K562 (cell line): ENCODE data around the gene RNF26. TPM values are rescaled to one million over a fixed set of nuclear protein-coding genes. Genes with fewer than 3 reads are reported as not detected.

Experiments
- ATAC-seq: fragments of 200-7000 bp; cut with Tn5 transposase; 3 replicates; pipeline ENCODE4 v1.9.1; 2020; ENCODE audit warnings: moderate library complexity
- BruUV-seq: library from RNA; stranded (reverse); fragments of 400-500 nt; replicated peaks from 2 replicates; lab custom pipeline; 2021; lab: Mats Ljungman, UMichigan
- CTCF ChIA-PET: fragments of 300-600 bp; formaldehyde crosslinking; extraction: SDS; loops from one replicate; lab custom pipeline; 2021; ENCODE audit warnings: low intra/inter-chr PET ratio; lab: Yijun Ruan, JAX
- POLR2A ChIA-PET: fragments of 300-600, 350-650 bp; sonication (Branson Sonifier 250); formaldehyde crosslinking; extraction: SDS; loops from one replicate; lab custom pipeline; 2021; ENCODE audit warnings: antibody characterized with exemption, inconsistent platforms; lab: Yijun Ruan, JAX
- DNase-seq, 4 experiments: peaks; one replicate each; pipeline versions ENCODE4 v3.0.0 to v3.0.0-alpha.2; 2011 to 2018; ENCODE audit warnings: low spot score in 3 of 4, mixed read lengths in 3 of 4; ENCODE audit errors: extremely low read depth in 1 of 4
- FAIRE-seq: peaks from 2 replicates; lab custom pipeline; 2011; peaks lifted over from hg19 to GRCh38; lab: Jason Lieb, UNC
- H2AFZ ChIP-seq: 2 replicates; pipeline ENCODE4 v1.6.0; 2011; ENCODE audit warnings: low read depth, low read length, control low read depth, inconsistent platforms
- H3K27ac ChIP-seq: fragments of 200-600 bp; 3 replicates; pipeline ENCODE4 v1.8.0; 2011; ENCODE audit warnings: low read depth, mild to moderate bottlenecking, control low read depth, inconsistent platforms, low read length, moderate library complexity, mixed read lengths; ENCODE audit errors: extremely low read depth
- H3K27me3 ChIP-seq, 2 experiments: fragments of 300-600 bp in 1 of 2; 2 replicates in 1 of 2; 3 replicates in 1 of 2; pipeline versions ENCODE4 v1.6.0 to v1.8.0; 2011; ENCODE audit warnings: inconsistent platforms in 2 of 2, low read length in 2 of 2, mild to moderate bottlenecking in 1 of 2, mixed read lengths in 1 of 2, moderate library complexity in 1 of 2; ENCODE audit not compliant: control insufficient read depth in 2 of 2, insufficient read depth in 2 of 2
- H3K36me3 ChIP-seq: fragments of 300-600 bp; 3 replicates; pipeline ENCODE4 v1.8.0; 2011; ENCODE audit warnings: mild to moderate bottlenecking, low read length, inconsistent platforms; ENCODE audit not compliant: control insufficient read depth, insufficient read depth
- H3K4me1 ChIP-seq, 2 experiments: fragments of 200-600 bp in 1 of 2; replicated peaks in 1 of 2; 2 replicates in 1 of 2; 3 replicates in 1 of 2; pipeline versions ENCODE4 v1.5.1 to v1.8.0; 2011; ENCODE audit warnings: inconsistent platforms in 2 of 2, low read length in 2 of 2, mild to moderate bottlenecking in 1 of 2, mixed read lengths in 1 of 2, moderate library complexity in 1 of 2; ENCODE audit not compliant: control insufficient read depth in 2 of 2, insufficient read depth in 2 of 2
- H3K4me2 ChIP-seq: 2 replicates; pipeline ENCODE4 v1.6.1; 2011; ENCODE audit warnings: low read length, control low read depth, inconsistent platforms, mixed read lengths; ENCODE audit not compliant: insufficient read depth
- H3K4me3 ChIP-seq: fragments of 200-600 bp; sonication (generic), shearing (Covaris generic); 2 replicates; pipeline ENCODE4 v1.5.1; 2016; ENCODE audit warnings: control low read depth, inconsistent platforms
- H3K79me2 ChIP-seq: fragments of 200-600 bp; 3 replicates; pipeline ENCODE4 v1.8.0; 2011; ENCODE audit warnings: low read length, inconsistent platforms; ENCODE audit not compliant: control insufficient read depth, insufficient read depth
- H3K9ac ChIP-seq, 2 experiments: 2 replicates each; pipeline versions ENCODE4 v1.6.0 to v1.6.1; 2011; ENCODE audit warnings: low read depth in 2 of 2, low read length in 2 of 2, control low read depth in 1 of 2, inconsistent platforms in 1 of 2, mild to moderate bottlenecking in 1 of 2, mixed read lengths in 1 of 2; ENCODE audit not compliant: insufficient read depth in 1 of 2
- H3K9me1 ChIP-seq: one replicate; pipeline ENCODE4 v1.6.0; 2011; ENCODE audit warnings: inconsistent platforms, mild to moderate bottlenecking, low read length, moderate library complexity; ENCODE audit not compliant: control insufficient read depth, insufficient read depth
- H3K9me3 ChIP-seq: replicated peaks from 2 replicates; pipeline ENCODE4 v1.5.1; 2011; ENCODE audit warnings: low read depth, low read length, inconsistent platforms; ENCODE audit not compliant: control insufficient read depth, insufficient read depth
- H4K20me1 ChIP-seq: replicated peaks from 2 replicates; pipeline ENCODE4 v1.6.1; 2011; ENCODE audit warnings: low read length, inconsistent platforms, mixed read lengths; ENCODE audit not compliant: control insufficient read depth, insufficient read depth
- CBX2 ChIP-seq: fragments of 200-600 bp; sonication (generic); IDR thresholded peaks from one replicate; pipeline ENCODE4 v1.6.1; 2012; ENCODE audit warnings: mild to moderate bottlenecking, low read length, inconsistent platforms; ENCODE audit not compliant: insufficient read depth, poor library complexity, severe bottlenecking
- CTBP1 ChIP-seq: fragments of 450-650 bp; IDR thresholded peaks from 2 replicates; pipeline ENCODE4 v1.6.1; 2016; ENCODE audit warnings: borderline replicate concordance
- MEF2D ChIP-seq: conservative IDR thresholded peaks from 2 replicates; pipeline ENCODE4 v1.6.1; 2016; ENCODE audit warnings: low read depth, missing genetic modification characterization, missing compliant biosample characterization
- WGBS: fragments of 100-300 bp; shearing (Covaris generic); methylation state at CpG from one replicate; pipeline ENCODE4 v1.1.6; 2016; ENCODE audit warnings: low coverage, mixed read lengths; ENCODE audit not compliant: insufficient coverage; ENCODE audit errors: missing lambda C conversion rate; 5-methylcytosine and 5-hydroxymethylcytosine counted together
- in situ Hi-C: fragments of 300-500 bp; cut with MboI; formaldehyde crosslinking; loops from 4 replicates; pipeline ENCODE4 v1.15.0; 2018; ENCODE audit warnings: inconsistent platforms, mixed read lengths
- intact Hi-C: fragments of 100-400 bp; cut with micrococcal nuclease; formaldehyde crosslinking; loops from 2 replicates; pipeline ENCODE4 v1.14.2; 2022
- polyA plus RNA-seq, 8 experiments: library from polyadenylated mRNA; depleted of rRNA in 4 of 8; stranded (reverse) in 5 of 8; unstranded in 3 of 8; fragments of >200 nt; fragmentation: Nextera tagmentation in 2 of 8; fragmentation: Illumina TruSeq in 1 of 8; extraction: Ambion mirVana in 2 of 8; extraction: Trizol in 1 of 8; gene quantifications; 2 replicates each; pipeline versions ENCODE4 v1.2.1 to v1.2.3, GENCODE V29; 2011 to 2014; ENCODE audit warnings: inconsistent platforms in 1 of 8, missing spikeins in 1 of 8
- total RNA-seq, 7 experiments: library from RNA; depleted of rRNA in 6 of 7; stranded (reverse); fragments of >200 nt in 6 of 7; fragmentation: Illumina TruSeq in 2 of 7; extraction: Trizol in 2 of 7; gene quantifications; 2 replicates each; pipeline versions ENCODE4 v1.2.1 to v1.2.3, GENCODE V29; 2011 to 2021; ENCODE audit warnings: low replicate concordance in 1 of 7
- TF ChIP-seq, protein P1 (sequence below), 2 experiments: IDR thresholded peaks; 2 replicates each; pipeline ENCODE4 v1.6.1; 2011; ENCODE audit warnings: borderline replicate concordance in 1 of 2, control low read depth in 1 of 2, low read depth in 1 of 2, low read length in 1 of 2, mild to moderate bottlenecking in 1 of 2, mixed read lengths in 1 of 2, moderate library complexity in 1 of 2; ENCODE audit not compliant: insufficient read depth in 1 of 2, insufficient read length in 1 of 2, poor library complexity in 1 of 2, severe bottlenecking in 1 of 2; ENCODE audit errors: extremely low read depth in 1 of 2

Gene RNF26
- total and polyA plus RNA-seq, 9 of the 15 experiments (the other 6 are each of a cell fraction or from before 2014, with no cell fraction given) = 5.3 to 53.6 (median 12.7) TPM

DNA sequence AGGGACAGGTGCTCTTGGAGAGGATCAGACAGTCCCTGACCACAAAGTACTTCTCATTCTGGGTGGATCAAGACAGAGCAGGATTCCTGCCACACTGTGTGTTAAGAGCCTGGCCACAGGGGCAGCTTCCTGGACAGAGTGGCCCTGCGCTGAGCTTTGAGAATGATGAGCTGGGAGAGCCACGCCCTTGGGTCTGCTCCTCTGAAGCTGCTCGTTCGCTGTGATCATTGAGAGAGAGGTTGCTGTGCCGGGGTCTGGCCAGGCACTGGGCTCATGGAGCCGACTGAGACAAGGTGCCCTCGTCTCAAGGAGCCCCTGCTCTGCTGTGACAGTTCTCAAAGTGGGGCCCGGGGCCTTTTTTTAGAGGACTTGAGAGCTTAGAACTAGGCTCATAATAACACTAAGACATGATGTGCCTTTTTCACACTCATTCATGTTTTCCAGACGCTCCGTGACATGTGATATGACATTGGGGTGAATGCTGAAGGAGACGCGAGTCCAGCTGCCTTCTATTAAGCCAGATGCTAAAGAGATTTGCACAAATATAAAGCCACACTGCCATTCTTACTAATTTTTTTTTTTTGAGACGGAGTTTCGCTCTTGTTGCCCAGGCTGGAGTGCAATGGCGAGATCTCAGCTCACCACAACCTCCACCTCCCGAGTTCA, 13.7 kb downstream of the RNF26 start (continued):
- TF ChIP-seq, protein P1, sequence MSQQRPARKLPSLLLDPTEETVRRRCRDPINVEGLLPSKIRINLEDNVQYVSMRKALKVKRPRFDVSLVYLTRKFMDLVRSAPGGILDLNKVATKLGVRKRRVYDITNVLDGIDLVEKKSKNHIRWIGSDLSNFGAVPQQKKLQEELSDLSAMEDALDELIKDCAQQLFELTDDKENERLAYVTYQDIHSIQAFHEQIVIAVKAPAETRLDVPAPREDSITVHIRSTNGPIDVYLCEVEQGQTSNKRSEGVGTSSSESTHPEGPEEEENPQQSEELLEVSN (IDR thresholded peaks at IDR 0.05; ENCODE audit: borderline replicate concordance in 1 of 2, extremely low read depth in 1 of 2, insufficient read depth in 1 of 2, insufficient read length in 1 of 2, low read depth in 1 of 2, low read length in 1 of 2, poor library complexity in 1 of 2, severe bottlenecking in 1 of 2) = no peak
- TF ChIP-seq CTBP1 = 0 out of 2 replicates have a peak, but pooled peaks have one; percentile 19
- TF ChIP-seq, all 486 proteins: peak for 3

DNA sequence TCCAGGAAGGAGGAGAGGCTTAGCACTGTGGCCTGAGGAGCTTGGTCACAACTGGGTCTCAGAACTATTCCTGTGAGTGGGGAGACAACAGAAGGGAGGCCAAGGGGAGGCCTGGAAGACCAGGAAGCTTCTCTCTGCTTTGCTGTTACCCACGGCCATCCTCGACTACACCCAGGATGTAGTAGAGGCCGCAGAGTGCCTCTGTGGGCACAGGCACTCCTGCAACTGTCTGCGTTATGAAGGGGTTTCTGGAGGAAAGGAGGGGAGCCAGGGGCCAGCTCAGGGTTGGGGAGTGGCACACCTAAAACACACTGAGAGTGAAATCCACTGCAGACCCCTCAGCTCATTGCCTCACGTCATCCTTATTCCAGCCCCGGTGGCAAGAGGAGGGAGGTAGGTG, 16.0 kb downstream of the RNF26 start:
- Histone ChIP-seq H3K9ac (no peak overlapping the region; a peak in 1 of 4 replicates), H3K79me2 (no peaks in the 10 kb centered on the region), H4K20me1 (no peaks in the 10 kb centered on the region; the same call in 1 of the 2 replicates), H3K9me3 (no peaks in the 10 kb centered on the region), H3K4me2 (no peak overlapping the region), H3K9me1 (no peaks in the 10 kb centered on the region), H3K36me3 (peaks cover 8% of the 10 kb centered on the region; the same call in 1 of the 3 replicates), H2AFZ (peak overlapping the region; percentile 68), H3K27ac (no peak overlapping the region), H3K4me1 (peaks cover 4 to 7% of the 10 kb centered on the region in 2 experiments; a peak in 4 of 5 replicates), H3K4me3 (no peak overlapping the region), H3K27me3 (peaks cover 0 to 10% of the 10 kb centered on the region in 2 experiments; a peak in 3 of 5 replicates)
- DNase-seq = no peak
- FAIRE-seq = no peak
- no TSS peak for BruUV-seq
- intact Hi-C loops (loop anchor here (10.0 kb wide), 1 partner anchor 864 kb away; the partner anchor contains the start of gene OAF), in situ Hi-C loops (no loop called here)
- ATAC-seq = no peak
- TF ChIP-seq CBX2 (no peak), MEF2D (tag) (no peak)
- 39% methylated on average over 5 of the region's 6 CpGs for WGBS
- ChIA-PET POLR2A (interaction anchor here (1.2 kb wide), 1 partner anchor 11 kb away, joined by 8 read pairs; no protein-coding TSS in a partner anchor), CTCF (no interaction called here)
